Progenitor cell of endocrine pancreas (in vitro differentiated cells): ENCODE measurements around the gene SOX2. TPM values are rescaled to one million over a fixed set of nuclear protein-coding genes. Genes with fewer than 3 reads are reported as not detected.
"Not testable (repeated sequence)": the region's sequence is repeated elsewhere in the genome, so short reads cannot be mapped to it uniquely, and the experiment has no call there.

ENCODE experiments used
- DNase-seq: peaks from one replicate; pipeline ENCODE4 v3.0.0; 2021; ENCODE audit warnings: low spot score; ENCODE audit not compliant: unreplicated experiment
- H3K27ac Mint-ChIP-seq: 2 replicates; pipeline ENCODE4 v1.8.0; 2021; ENCODE audit warnings: mild to moderate bottlenecking, moderate library complexity, mixed read lengths
- H3K27me3 Mint-ChIP-seq: 2 replicates; pipeline ENCODE4 v1.8.0; 2021; ENCODE audit warnings: mixed read lengths
- H3K36me3 Mint-ChIP-seq: 2 replicates; pipeline ENCODE4 v1.8.0; 2022; ENCODE audit warnings: mixed read lengths; ENCODE audit not compliant: insufficient read depth
- H3K4me1 Mint-ChIP-seq: 2 replicates; pipeline ENCODE4 v1.8.0; 2021; ENCODE audit warnings: low read depth, mixed read lengths
- H3K4me3 Mint-ChIP-seq: 2 replicates; pipeline ENCODE4 v1.8.0; 2021; ENCODE audit warnings: low read depth, mild to moderate bottlenecking, moderate library complexity, mixed read lengths
- H3K9me3 Mint-ChIP-seq: 2 replicates; pipeline ENCODE4 v1.8.0; 2021; ENCODE audit warnings: low read depth, mixed read lengths
- CTCF ChIP-seq: fragments of 200-600 bp; sonication (generic); IDR thresholded peaks from one replicate; pipeline ENCODE4 v1.5.0; 2021; ENCODE audit warnings: antibody characterized with exemption, mild to moderate bottlenecking; ENCODE audit not compliant: unreplicated experiment
- total RNA-seq: library from RNA; stranded (reverse); gene quantifications from 2 replicates; pipeline ENCODE4 v1.2.1, GENCODE V29; 2021

Gene SOX2
- total RNA-seq, 1 donor from 2014 or later: 72.0 TPM

- Mint-ChIP-seq H3K27ac (no peak overlapping the region), H3K4me1 (peaks cover 6% of the 10 kb centered on the region), H3K4me3 (no peak overlapping the region), H3K9me3 (no peaks in the 10 kb centered on the region), H3K36me3 (no peaks in the 10 kb centered on the region), H3K27me3 (peaks cover 3% of the 10 kb centered on the region)
- no peak for TF ChIP-seq CTCF
- no peak for DNase-seq
These were observed 50.2 kb downstream of the SOX2 start for GRCh38 chr3:181761906-181762305.

GRCh38 chr3:181764033-181764432, 52.3 kb downstream of the SOX2 start:
- H3K4me1 Mint-ChIP-seq, H3K9me3 Mint-ChIP-seq, DNase-seq, H3K27me3 Mint-ChIP-seq, H3K27ac Mint-ChIP-seq, H3K4me3 Mint-ChIP-seq, H3K36me3 Mint-ChIP-seq: not testable (repeated sequence)
